ENCODE data around the gene FAM120B.

Gene FAM120B

DNA sequence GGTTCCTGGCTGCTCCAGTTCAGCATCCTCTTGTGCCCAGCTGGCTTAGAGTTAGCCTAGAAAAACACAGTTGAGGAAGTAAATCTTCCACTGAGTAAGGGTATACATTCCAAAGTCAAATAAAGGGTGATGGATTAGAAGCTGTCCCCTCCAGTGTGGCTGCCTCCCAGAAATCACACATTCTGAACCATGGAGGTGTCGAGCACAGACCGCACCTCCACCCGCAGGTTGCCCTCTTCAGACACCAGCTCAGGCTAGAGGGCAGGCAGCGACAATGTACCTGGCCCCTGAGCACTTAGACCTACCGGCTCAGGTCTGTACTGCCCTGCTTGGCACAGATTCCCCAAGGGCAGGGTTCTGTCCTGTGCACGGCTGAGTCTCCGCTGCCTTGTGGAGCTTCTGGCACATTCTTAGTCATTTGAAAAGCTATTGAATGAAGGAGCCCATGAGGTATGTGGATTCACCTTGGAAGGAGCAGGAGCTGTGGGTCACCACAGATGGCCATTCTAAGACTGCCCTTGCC, 118.1 kb downstream of the FAM120B start:
- Histone ChIP-seq H4K20me1 (ENCODE audit: insufficient read depth, low read length) (no peaks in the 10 kb centered on the region), H3K9ac (ENCODE audit: low read depth, low read length) (no peak overlapping the region), H3K27ac (ENCODE audit: low read length) (no peak overlapping the region), H2AFZ (ENCODE audit: low read depth, low read length) (no peak overlapping the region), H3K27me3 (ENCODE audit: insufficient read depth, low read length, poor library complexity) (peaks cover 6% of the 10 kb centered on the region), H3K36me3 (ENCODE audit: insufficient read depth, low read length) (no peaks in the 10 kb centered on the region), H3K9me3 (ENCODE audit: insufficient read depth, low read length, severe bottlenecking) (no peaks in the 10 kb centered on the region), H3K4me3 (ENCODE audit: low read depth in 1 of 2, low read length in 2 of 2) (no peak overlapping the region), H3K79me2 (ENCODE audit: insufficient read depth, low read length) (no peaks in the 10 kb centered on the region), H3K4me1 (ENCODE audit: insufficient read depth, low read length) (no peaks in the 10 kb centered on the region), H3K4me2 (ENCODE audit: insufficient read depth, low read length) (no peak overlapping the region)
- DNase-seq (no peak), ATAC-seq (ENCODE audit: insufficient read depth, low read depth) (no peak)
- TF ChIP-seq, protein P1, sequence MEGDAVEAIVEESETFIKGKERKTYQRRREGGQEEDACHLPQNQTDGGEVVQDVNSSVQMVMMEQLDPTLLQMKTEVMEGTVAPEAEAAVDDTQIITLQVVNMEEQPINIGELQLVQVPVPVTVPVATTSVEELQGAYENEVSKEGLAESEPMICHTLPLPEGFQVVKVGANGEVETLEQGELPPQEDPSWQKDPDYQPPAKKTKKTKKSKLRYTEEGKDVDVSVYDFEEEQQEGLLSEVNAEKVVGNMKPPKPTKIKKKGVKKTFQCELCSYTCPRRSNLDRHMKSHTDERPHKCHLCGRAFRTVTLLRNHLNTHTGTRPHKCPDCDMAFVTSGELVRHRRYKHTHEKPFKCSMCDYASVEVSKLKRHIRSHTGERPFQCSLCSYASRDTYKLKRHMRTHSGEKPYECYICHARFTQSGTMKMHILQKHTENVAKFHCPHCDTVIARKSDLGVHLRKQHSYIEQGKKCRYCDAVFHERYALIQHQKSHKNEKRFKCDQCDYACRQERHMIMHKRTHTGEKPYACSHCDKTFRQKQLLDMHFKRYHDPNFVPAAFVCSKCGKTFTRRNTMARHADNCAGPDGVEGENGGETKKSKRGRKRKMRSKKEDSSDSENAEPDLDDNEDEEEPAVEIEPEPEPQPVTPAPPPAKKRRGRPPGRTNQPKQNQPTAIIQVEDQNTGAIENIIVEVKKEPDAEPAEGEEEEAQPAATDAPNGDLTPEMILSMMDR (IDR thresholded peaks at IDR 0.05; ENCODE audit: borderline replicate concordance, extremely low read depth, low read length, poor library complexity, severe bottlenecking): no peak
- no peak for TF ChIP-seq EZH2 (IDR thresholded peaks at IDR 0.05; ENCODE audit: borderline replicate concordance, low read depth, low read length, severe bottlenecking)

- ATAC-seq (ENCODE audit: insufficient read depth, low read depth): no peak
- peaks cover 14% of the 10 kb centered on the region for H3K27me3 ChIP-seq (ENCODE audit: insufficient read depth, low read length, poor library complexity)
- no peaks in the 10 kb centered on the region for H3K36me3 ChIP-seq (ENCODE audit: insufficient read depth, low read length)
- H4K20me1 ChIP-seq (ENCODE audit: insufficient read depth, low read length): no peaks in the 10 kb centered on the region
- no peaks in the 10 kb centered on the region for H3K79me2 ChIP-seq (ENCODE audit: insufficient read depth, low read length)
- H3K27ac ChIP-seq (ENCODE audit: low read length): no peak overlapping the region
- no peak overlapping the region for H3K9ac ChIP-seq (ENCODE audit: low read depth, low read length)
- no peak overlapping the region for H3K4me3 ChIP-seq (ENCODE audit: low read depth in 1 of 2, low read length in 2 of 2)
- no peaks in the 10 kb centered on the region for H3K4me1 ChIP-seq (ENCODE audit: insufficient read depth, low read length)
- DNase-seq: no peak
- TF ChIP-seq EZH2 (IDR thresholded peaks at IDR 0.05; ENCODE audit: borderline replicate concordance, low read depth, low read length, severe bottlenecking): no peak
- TF ChIP-seq, protein P1 (IDR thresholded peaks at IDR 0.05; ENCODE audit: borderline replicate concordance, extremely low read depth, low read length, poor library complexity, severe bottlenecking): no peak
- no peak overlapping the region for H3K4me2 ChIP-seq (ENCODE audit: insufficient read depth, low read length)
- H3K9me3 ChIP-seq (ENCODE audit: insufficient read depth, low read length, severe bottlenecking): no peaks in the 10 kb centered on the region
- no peak overlapping the region for H2AFZ ChIP-seq (ENCODE audit: low read depth, low read length)
These were observed 122.9 kb downstream of the FAM120B start for GRCh38 chr6:170429450-170429849.

- ATAC-seq (ENCODE audit: insufficient read depth, low read depth) (no peak), DNase-seq (no peak)
- no peak for TF ChIP-seq EZH2 (IDR thresholded peaks at IDR 0.05; ENCODE audit: borderline replicate concordance, low read depth, low read length, severe bottlenecking)
- TF ChIP-seq, protein P1 (IDR thresholded peaks at IDR 0.05; ENCODE audit: borderline replicate concordance, extremely low read depth, low read length, poor library complexity, severe bottlenecking): no peak
- H3K27me3 ChIP-seq (ENCODE audit: insufficient read depth, low read length, poor library complexity): peaks cover 8% of the 10 kb centered on the region
- H4K20me1 ChIP-seq (ENCODE audit: insufficient read depth, low read length): no peaks in the 10 kb centered on the region
- H3K36me3 ChIP-seq (ENCODE audit: insufficient read depth, low read length): no peaks in the 10 kb centered on the region
- peaks cover 6% of the 10 kb centered on the region for H3K9me3 ChIP-seq (ENCODE audit: insufficient read depth, low read length, severe bottlenecking)
- no peak overlapping the region for H3K4me2 ChIP-seq (ENCODE audit: insufficient read depth, low read length)
- H3K4me1 ChIP-seq (ENCODE audit: insufficient read depth, low read length): no peaks in the 10 kb centered on the region
- no peak overlapping the region for H2AFZ ChIP-seq (ENCODE audit: low read depth, low read length)
- no peak overlapping the region for H3K27ac ChIP-seq (ENCODE audit: low read length)
- H3K79me2 ChIP-seq (ENCODE audit: insufficient read depth, low read length): no peaks in the 10 kb centered on the region
- no peak overlapping the region for H3K4me3 ChIP-seq (ENCODE audit: low read depth in 1 of 2, low read length in 2 of 2)
- no peak overlapping the region for H3K9ac ChIP-seq (ENCODE audit: low read depth, low read length)
These were observed 126.9 kb downstream of the FAM120B start for GRCh38 chr6:170433163-170434116.
